SK-N-SH treated with all-trans-retinoic acid at 6 μM for 48 hours (cell line): ENCODE results near the gene SORL1.

Experiments
- ATAC-seq: fragments of 200-7000 bp; cut with Tn5 transposase; 3 replicates; pipeline ENCODE4 v1.9.1; 2020; ENCODE audit warnings: mild to moderate bottlenecking, moderate library complexity
- ARNTL ChIP-seq: fragments of 450-650 bp; formaldehyde crosslinking; IDR thresholded peaks from 2 replicates; pipeline ENCODE4 v1.5.0; 2020; ENCODE audit warnings: low read depth, mild to moderate bottlenecking, moderate library complexity, borderline replicate concordance
- BACH2 ChIP-seq: fragments of 250-450 bp; sonication (Bioruptor Pico); IDR thresholded peaks from 2 replicates; pipeline ENCODE4 v1.9.0; 2021; ENCODE audit warnings: mild to moderate bottlenecking, borderline replicate concordance
- CREB5 ChIP-seq: fragments of 250-450 bp; sonication (Bioruptor Pico); IDR thresholded peaks from 2 replicates; pipeline ENCODE4 v1.5.1; 2020; ENCODE audit warnings: low read depth, mild to moderate bottlenecking, moderate library complexity
- CSDC2 ChIP-seq: fragments of 250-450 bp; sonication (Bioruptor Pico); IDR thresholded peaks from 2 replicates; pipeline ENCODE4 v1.5.0; 2020; ENCODE audit warnings: mild to moderate bottlenecking, moderate library complexity
- CSRNP3 ChIP-seq: fragments of 250-450 bp; sonication (Bioruptor Pico); IDR thresholded peaks from 2 replicates; pipeline ENCODE4 v1.5.1; 2021; ENCODE audit warnings: mild to moderate bottlenecking, moderate library complexity
- ESRRG ChIP-seq: fragments of 250-450 bp; sonication (Bioruptor Pico); IDR thresholded peaks from 2 replicates; pipeline ENCODE4 v1.6.1; 2021; ENCODE audit warnings: mild to moderate bottlenecking
- GLIS3 ChIP-seq: fragments of 250-450 bp; sonication (Bioruptor Pico); IDR thresholded peaks from 2 replicates; pipeline ENCODE4 v1.5.0; 2020; ENCODE audit warnings: mild to moderate bottlenecking, moderate library complexity
- ISL1 ChIP-seq: fragments of 250-450 bp; sonication (Bioruptor Pico); IDR thresholded peaks from 2 replicates; pipeline ENCODE4 v2.1.2; 2022; ENCODE audit warnings: mild to moderate bottlenecking, moderate library complexity
- OSR1 ChIP-seq: fragments of 250-450 bp; sonication (Bioruptor Pico); IDR thresholded peaks from 2 replicates; pipeline ENCODE4 v1.8.0; 2022; ENCODE audit warnings: moderate library complexity, mild to moderate bottlenecking, inconsistent platforms
- PATZ1 ChIP-seq: fragments of 250-450 bp; sonication (Bioruptor Pico); IDR thresholded peaks from 2 replicates; pipeline ENCODE4 v1.8.0; 2020; ENCODE audit warnings: mild to moderate bottlenecking, moderate library complexity, borderline replicate concordance
- POU6F1 ChIP-seq: fragments of 250-450 bp; sonication (Bioruptor Pico); IDR thresholded peaks from 2 replicates; pipeline ENCODE4 v1.8.0; 2021; ENCODE audit warnings: low read depth, mild to moderate bottlenecking, moderate library complexity, borderline replicate concordance
- PPARA ChIP-seq: fragments of 250-450 bp; sonication (Bioruptor Pico); IDR thresholded peaks from 2 replicates; pipeline ENCODE4 v1.5.0; 2020; ENCODE audit warnings: mild to moderate bottlenecking, borderline replicate concordance
- RARB ChIP-seq: fragments of 250-450 bp; sonication (Bioruptor Pico); IDR thresholded peaks from 2 replicates; pipeline ENCODE4 v1.8.0; 2021; ENCODE audit warnings: mild to moderate bottlenecking, moderate library complexity
- SNAI2 ChIP-seq: fragments of 250-450 bp; sonication (Bioruptor Pico); IDR thresholded peaks from 2 replicates; pipeline ENCODE4 v1.5.0; 2020; ENCODE audit warnings: mild to moderate bottlenecking, moderate library complexity
- TOX ChIP-seq: fragments of 250-450 bp; sonication (Bioruptor Pico); IDR thresholded peaks from 2 replicates; pipeline ENCODE4 v1.8.0; 2021; ENCODE audit warnings: mild to moderate bottlenecking, moderate library complexity, borderline replicate concordance
- ZC3H10 ChIP-seq: fragments of 250-450 bp; sonication (Bioruptor Pico); IDR thresholded peaks from 2 replicates; pipeline ENCODE4 v1.5.1; 2021; ENCODE audit warnings: mild to moderate bottlenecking, moderate library complexity
- ZFP3 ChIP-seq: fragments of 250-450 bp; sonication (Bioruptor Pico); IDR thresholded peaks from 2 replicates; pipeline ENCODE4 v1.5.0; 2020; ENCODE audit warnings: mild to moderate bottlenecking, moderate library complexity
- ZFP30 ChIP-seq: fragments of 450-650 bp; formaldehyde crosslinking; IDR thresholded peaks from 2 replicates; pipeline ENCODE4 v1.5.0; 2022; ENCODE audit warnings: mild to moderate bottlenecking, moderate library complexity
- ZNF565 ChIP-seq: fragments of 450-650 bp; formaldehyde crosslinking; conservative IDR thresholded peaks from 2 replicates; pipeline ENCODE4 v1.5.0; 2020; ENCODE audit warnings: low read depth, mild to moderate bottlenecking, moderate library complexity
- ZNF70 ChIP-seq: fragments of 450-650 bp; formaldehyde crosslinking; IDR thresholded peaks from 2 replicates; pipeline ENCODE4 v1.5.0; 2020; ENCODE audit warnings: mild to moderate bottlenecking, moderate library complexity
- ZNF8 ChIP-seq: fragments of 450-650 bp; formaldehyde crosslinking; IDR thresholded peaks from 2 replicates; pipeline ENCODE4 v1.5.0; 2020; ENCODE audit warnings: mild to moderate bottlenecking, moderate library complexity

The SORL1 gene

GRCh38 chr11:121449123-121449522 is 3.0 kb upstream of the SORL1 start:
- TF ChIP-seq CSDC2 (no peak), GLIS3 (no peak), SNAI2 (CRISPR knock-in tag) (no peak), CSRNP3 (CRISPR knock-in tag) (no peak), ESRRG (CRISPR knock-in tag) (no peak), CREB5 (no peak), TOX (CRISPR knock-in tag) (no peak), ZC3H10 (CRISPR knock-in tag) (no peak), ZNF8 (CRISPR knock-in tag) (no peak), ZNF70 (CRISPR knock-in tag) (no peak), POU6F1 (CRISPR knock-in tag) (no peak), PATZ1 (CRISPR knock-in tag) (no peak)
- no peak for ATAC-seq

GRCh38 chr11:121449626-121450025 is 2.5 kb upstream of the SORL1 start:
- TF ChIP-seq CSDC2 (no peak), ZNF70 (CRISPR knock-in tag) (no peak), ZFP3 (CRISPR knock-in tag) (no peak), ARNTL (CRISPR knock-in tag) (no peak), ZFP30 (CRISPR knock-in tag) (no peak), ISL1 (no peak), SNAI2 (CRISPR knock-in tag) (no peak), PPARA (CRISPR knock-in tag) (no peak), CSRNP3 (CRISPR knock-in tag) (no peak), TOX (CRISPR knock-in tag) (no peak), CREB5 (no peak), ZNF565 (CRISPR knock-in tag) (no peak), GLIS3 (no peak), ZC3H10 (CRISPR knock-in tag) (no peak), PATZ1 (CRISPR knock-in tag) (no peak), BACH2 (CRISPR knock-in tag) (no peak), ESRRG (CRISPR knock-in tag) (no peak), RARB (CRISPR knock-in tag) (no peak), OSR1 (CRISPR knock-in tag) (no peak), ZNF8 (CRISPR knock-in tag) (no peak)

More at GRCh38 chr11:121449626-121450025, 2.5 kb upstream of the SORL1 start:
- no peak for ATAC-seq
